Measurements from ENCODE around the gene UPK2.
"Not testable (repeated sequence)": the region's sequence is repeated elsewhere in the genome, so short reads cannot be mapped to it uniquely, and the experiment has no call there.

Gene UPK2

DNA sequence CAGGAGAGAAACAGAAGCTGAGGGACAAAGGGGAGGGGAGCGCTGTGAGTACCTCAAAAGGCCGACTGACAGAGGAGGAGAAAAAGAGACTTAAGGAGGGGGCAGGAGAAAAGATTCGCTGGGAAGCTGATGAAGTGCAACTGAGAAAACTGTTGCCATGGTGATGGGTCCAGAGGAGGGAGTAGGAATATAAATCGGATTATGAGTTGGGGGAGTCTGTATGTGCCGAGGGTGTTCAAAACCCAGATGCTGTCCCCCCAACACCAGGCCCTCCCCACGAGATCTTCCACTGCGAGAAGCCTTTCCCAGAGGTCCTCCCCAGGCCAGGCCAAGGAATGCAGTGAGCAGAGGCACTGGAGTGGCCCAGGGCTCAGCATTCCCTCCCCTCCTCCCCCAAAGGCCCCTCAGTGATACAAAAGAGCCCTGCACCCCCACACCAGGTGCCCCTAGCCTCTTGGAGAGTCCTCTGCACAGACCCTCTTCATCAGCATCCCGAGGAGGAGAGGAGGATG is 16.6 kb upstream of the UPK2 start:
- H3K4me1 Mint-ChIP-seq = peaks cover 24 to 37% of the 10 kb centered on the region in 2 donors
- H3K9me3 Mint-ChIP-seq = no peaks in the 10 kb centered on the region
- DNase-seq = no peak
- no peak for ATAC-seq (replicated peaks)
- no peaks in the 10 kb centered on the region for H3K36me3 Mint-ChIP-seq
- H3K4me3 Mint-ChIP-seq = peak overlapping the region in 1 of 2 donors; percentile 42
- H3K27ac Mint-ChIP-seq = peak overlapping the region; percentile 3
- peaks cover 0 to 6% of the 10 kb centered on the region in 2 donors for H3K27me3 Mint-ChIP-seq

DNA sequence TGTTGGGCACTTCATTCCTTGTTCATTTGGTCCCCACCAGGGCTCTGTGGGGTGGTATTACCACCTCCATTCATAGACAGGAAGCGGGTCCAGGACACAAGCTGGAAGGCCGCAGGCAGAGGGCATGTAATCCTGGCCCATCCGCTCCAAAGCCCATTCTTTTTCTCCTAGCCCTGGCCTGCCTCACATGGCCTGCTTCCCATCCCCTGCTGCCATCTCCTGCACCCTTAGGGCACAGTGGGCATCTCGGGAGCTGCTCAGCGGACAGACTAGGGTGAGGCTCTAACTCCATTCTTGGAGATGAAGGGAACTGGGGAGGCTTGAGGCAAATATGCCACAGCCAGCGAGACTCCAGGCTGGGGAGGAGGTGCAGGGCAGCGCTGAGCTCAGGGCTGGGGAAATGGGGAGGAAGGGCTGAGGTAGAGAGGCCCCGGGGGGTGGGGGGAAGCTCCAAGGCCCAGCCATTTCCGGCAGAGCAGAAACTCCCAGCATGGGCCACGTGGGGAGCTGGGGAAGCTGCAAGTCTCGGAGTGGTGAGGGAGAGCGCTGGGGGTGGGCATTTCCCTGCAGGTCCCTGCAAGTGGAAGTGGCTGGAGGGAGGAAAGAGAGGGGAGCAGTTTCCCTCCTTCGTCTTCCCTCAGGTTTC is 16.0 kb upstream of the UPK2 start:
- H3K4me1 Mint-ChIP-seq = peaks cover 24 to 34% of the 10 kb centered on the region in 2 donors
- H3K27me3 Mint-ChIP-seq = peaks cover 0 to 6% of the 10 kb centered on the region in 2 donors
- H3K36me3 Mint-ChIP-seq = no peaks in the 10 kb centered on the region
- DNase-seq (no peak), ATAC-seq (replicated peaks) (peak; percentile 63 to 76)
- peak overlapping the region in 1 of 2 donors; percentile 32 for H3K4me3 Mint-ChIP-seq
- peak overlapping the region; percentile 51 for H3K27ac Mint-ChIP-seq
- no peaks in the 10 kb centered on the region for H3K9me3 Mint-ChIP-seq

DNA sequence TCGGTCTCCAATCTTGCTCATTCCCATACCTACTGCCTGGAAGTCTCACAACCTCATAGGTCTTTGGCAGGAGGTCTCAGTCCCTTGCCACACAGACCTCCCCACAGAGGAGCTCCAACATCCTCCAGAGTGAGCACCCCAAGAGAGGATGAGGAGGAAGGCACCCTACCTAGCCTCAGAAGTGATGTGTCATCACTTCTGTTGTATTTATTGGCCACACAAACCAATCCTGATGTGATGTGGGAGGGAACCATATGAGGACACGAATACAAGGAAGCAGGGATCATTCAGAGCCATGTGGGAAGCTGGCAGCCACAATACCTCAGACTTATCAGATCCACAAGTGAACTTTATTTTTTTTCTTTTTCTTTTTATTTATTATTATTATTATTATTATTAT is 9.0 kb upstream of the UPK2 start:
- H3K27me3 Mint-ChIP-seq = peaks cover 0 to 6% of the 10 kb centered on the region in 2 donors
- H3K36me3 Mint-ChIP-seq = no peaks in the 10 kb centered on the region
- ATAC-seq (replicated peaks) (no peak), DNase-seq (no peak)
- no peaks in the 10 kb centered on the region for H3K4me1 Mint-ChIP-seq
- H3K27ac Mint-ChIP-seq = no peak overlapping the region
- no peak overlapping the region for H3K4me3 Mint-ChIP-seq
- no peaks in the 10 kb centered on the region for H3K9me3 Mint-ChIP-seq

DNA sequence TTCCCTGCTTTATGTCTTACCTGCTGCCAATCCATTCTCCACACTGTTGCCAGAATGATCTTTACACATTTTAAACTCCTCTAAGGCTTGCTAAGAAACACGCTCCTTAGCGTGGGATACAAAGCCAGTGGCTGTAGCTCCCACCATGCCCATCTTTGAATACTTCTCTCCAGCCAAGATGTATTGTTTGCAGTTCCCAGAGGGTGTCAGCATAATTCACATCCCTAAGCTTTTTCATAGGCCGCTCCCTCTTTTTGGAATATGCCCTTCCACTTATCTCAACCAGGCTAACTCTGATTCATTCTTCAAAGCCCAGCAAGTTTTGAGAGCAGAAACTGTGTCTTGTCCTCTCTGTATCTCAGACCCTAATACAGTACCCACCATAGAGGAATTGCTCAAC is 8.1 kb upstream of the UPK2 start:
- DNase-seq (no peak), ATAC-seq (replicated peaks) (no peak)
- no peaks in the 10 kb centered on the region for H3K9me3 Mint-ChIP-seq
- peaks cover 0 to 6% of the 10 kb centered on the region in 2 donors for H3K27me3 Mint-ChIP-seq
- no peak overlapping the region for H3K4me3 Mint-ChIP-seq
- H3K27ac Mint-ChIP-seq = no peak overlapping the region
- no peaks in the 10 kb centered on the region for H3K4me1 Mint-ChIP-seq
- H3K36me3 Mint-ChIP-seq = no peaks in the 10 kb centered on the region

DNA sequence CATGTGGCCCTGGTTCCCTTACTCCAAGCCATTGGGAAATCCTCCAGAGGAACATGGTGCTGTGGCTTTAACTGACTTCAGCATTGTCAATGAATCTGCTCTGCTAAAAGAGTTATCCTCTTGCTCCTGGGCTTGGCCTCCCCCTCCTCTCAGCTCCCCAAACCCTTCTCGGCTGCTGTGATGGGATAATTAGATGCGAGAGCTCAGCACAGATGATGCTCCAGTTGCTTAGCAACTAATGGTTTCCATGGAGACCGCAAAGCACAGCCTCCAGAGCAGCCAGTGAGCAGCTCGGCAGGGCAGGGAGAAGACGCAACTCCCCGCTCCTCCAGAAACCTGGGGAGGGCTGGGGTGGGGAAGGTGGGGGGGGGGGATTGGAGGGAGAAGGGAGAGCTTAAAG is 2.8 kb upstream of the UPK2 start:
- no peaks in the 10 kb centered on the region for H3K36me3 Mint-ChIP-seq
- DNase-seq (no peak), ATAC-seq (replicated peaks) (no peak)
- peaks cover 21 to 30% of the 10 kb centered on the region in 2 donors for H3K27me3 Mint-ChIP-seq
- H3K9me3 Mint-ChIP-seq = no peaks in the 10 kb centered on the region
- H3K4me1 Mint-ChIP-seq = peaks cover 5 to 10% of the 10 kb centered on the region in 2 donors
- H3K27ac Mint-ChIP-seq = no peak overlapping the region
- no peak overlapping the region for H3K4me3 Mint-ChIP-seq

DNA sequence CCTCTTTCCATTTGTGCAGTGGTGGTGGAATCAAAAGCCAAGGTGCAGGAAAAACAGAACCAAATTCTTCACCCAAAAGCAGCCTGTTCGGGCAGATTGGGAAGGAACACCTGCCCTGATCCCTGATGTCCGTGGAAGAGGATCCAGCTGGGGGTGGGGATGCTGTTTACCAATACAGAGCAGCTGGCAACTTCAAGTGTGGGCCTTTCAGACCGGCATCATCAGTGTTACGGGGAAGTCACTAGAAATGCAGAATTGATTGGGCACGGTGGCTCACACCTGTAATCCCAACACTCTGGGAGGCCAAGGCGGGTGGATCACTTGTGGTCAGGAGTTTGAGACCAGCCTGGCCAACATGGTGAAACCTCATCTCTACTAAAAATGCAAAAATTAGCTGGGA is 2.1 kb upstream of the UPK2 start:
- not testable (repeated sequence) for H3K4me3 Mint-ChIP-seq; H3K36me3 Mint-ChIP-seq; DNase-seq; H3K27ac Mint-ChIP-seq; H3K4me1 Mint-ChIP-seq; ATAC-seq (replicated peaks); H3K9me3 Mint-ChIP-seq
- peaks cover 21 to 30% of the 10 kb centered on the region in 2 donors for H3K27me3 Mint-ChIP-seq

DNA sequence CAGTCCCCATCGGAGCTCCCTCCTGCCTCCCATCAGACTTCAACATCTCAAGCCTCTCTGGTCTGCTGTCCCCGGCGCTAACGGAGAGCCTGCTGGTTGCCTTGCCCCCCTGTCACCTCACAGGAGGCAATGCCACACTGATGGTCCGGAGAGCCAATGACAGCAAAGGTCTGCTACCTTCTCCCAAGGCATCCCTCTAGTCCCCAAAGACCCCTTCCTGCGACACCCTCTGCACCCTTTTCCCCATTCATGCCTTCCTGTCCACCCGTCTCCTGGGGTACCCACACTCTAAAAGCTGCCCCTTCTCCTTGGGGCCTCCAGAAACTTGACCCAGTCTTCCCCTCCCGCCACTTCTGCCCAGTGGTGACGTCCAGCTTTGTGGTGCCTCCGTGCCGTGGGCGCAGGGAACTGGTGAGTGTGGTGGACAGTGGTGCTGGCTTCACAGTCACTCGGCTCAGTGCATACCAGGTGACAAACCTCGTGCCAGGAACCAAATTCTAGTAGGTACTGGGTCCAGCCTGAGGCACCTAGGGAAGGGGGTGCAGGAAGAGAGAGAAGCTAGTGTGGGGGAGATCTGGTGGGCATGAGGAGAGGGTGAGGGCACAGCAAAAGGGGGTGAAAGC is 860 bp downstream of the UPK2 start:
- H3K4me3 Mint-ChIP-seq = no peak overlapping the region
- no peak overlapping the region for H3K27ac Mint-ChIP-seq
- no peak for ATAC-seq (replicated peaks)
- no peak for DNase-seq
- H3K36me3 Mint-ChIP-seq = no peaks in the 10 kb centered on the region
- peaks cover 5 to 10% of the 10 kb centered on the region in 2 donors for H3K4me1 Mint-ChIP-seq
- H3K9me3 Mint-ChIP-seq = no peaks in the 10 kb centered on the region
- peaks cover 21 to 24% of the 10 kb centered on the region in 2 donors for H3K27me3 Mint-ChIP-seq

DNA sequence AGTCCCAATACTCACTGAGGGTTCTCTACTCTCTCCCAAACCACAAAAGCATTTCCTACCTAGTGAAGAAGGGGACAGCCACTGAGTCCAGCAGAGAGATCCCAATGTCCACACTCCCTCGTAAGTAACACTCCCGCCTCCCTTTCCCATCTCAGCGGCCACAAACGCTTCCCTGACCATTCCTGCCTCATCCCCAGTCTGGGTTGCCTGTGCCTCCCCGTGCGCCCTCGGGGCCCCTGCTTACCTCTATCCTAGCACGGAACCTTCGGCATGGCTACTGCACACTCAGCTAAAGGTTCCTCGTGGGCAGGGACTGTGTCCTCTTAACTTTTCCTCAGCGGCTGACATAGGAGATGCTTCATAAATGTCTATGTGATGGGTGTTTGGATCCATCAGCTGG is 1.5 kb downstream of the UPK2 start:
- no peak for ATAC-seq (replicated peaks)
- Mint-ChIP-seq H3K4me1 (peaks cover 5 to 10% of the 10 kb centered on the region in 2 donors), H3K36me3 (no peaks in the 10 kb centered on the region), H3K27ac (no peak overlapping the region), H3K9me3 (no peaks in the 10 kb centered on the region), H3K27me3 (peaks cover 21 to 24% of the 10 kb centered on the region in 2 donors), H3K4me3 (no peak overlapping the region)
- DNase-seq = no peak

DNA sequence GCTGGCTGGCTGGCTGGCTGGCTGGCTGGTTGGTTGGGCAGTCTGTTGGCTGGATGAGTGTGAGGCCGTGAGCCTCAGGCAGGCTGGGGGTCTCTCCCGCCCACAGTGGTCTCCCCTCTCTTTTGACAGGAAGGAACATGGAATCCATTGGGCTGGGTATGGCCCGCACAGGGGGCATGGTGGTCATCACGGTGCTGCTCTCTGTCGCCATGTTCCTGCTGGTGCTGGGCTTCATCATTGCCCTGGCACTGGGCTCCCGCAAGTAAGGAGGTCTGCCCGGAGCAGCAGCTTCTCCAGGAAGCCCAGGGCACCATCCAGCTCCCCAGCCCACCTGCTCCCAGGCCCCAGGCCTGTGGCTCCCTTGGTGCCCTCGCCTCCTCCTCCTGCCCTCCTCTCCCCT is 1.9 kb downstream of the UPK2 start:
- ATAC-seq (replicated peaks) = no peak
- no peaks in the 10 kb centered on the region for H3K36me3 Mint-ChIP-seq
- H3K4me3 Mint-ChIP-seq = no peak overlapping the region
- peaks cover 21 to 24% of the 10 kb centered on the region in 2 donors for H3K27me3 Mint-ChIP-seq
- H3K9me3 Mint-ChIP-seq = no peaks in the 10 kb centered on the region
- H3K27ac Mint-ChIP-seq = no peak overlapping the region
- DNase-seq = no peak
- H3K4me1 Mint-ChIP-seq = peaks cover 5 to 10% of the 10 kb centered on the region in 2 donors

DNA sequence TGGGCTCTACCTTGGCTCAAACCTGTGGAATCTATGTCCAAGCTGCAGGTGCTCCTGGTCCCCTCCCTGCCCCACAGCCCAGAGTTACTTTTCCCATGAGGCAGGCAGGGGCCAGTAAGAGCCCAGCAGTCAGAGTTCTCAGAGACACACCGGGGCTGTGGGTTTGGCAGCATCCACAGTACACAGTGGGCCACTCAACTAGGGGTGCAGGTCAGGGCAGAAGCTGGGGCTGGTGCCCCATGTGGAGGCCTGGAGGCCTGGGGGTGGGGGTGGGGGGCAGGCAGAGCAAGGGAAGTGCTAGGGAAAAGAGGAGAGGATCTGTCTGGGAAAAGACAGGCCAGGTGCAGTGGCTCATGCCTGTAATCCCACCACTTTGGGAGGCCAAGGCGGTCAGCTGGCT is 2.5 kb downstream of the UPK2 start:
- DNase-seq = no peak
- no peaks in the 10 kb centered on the region for H3K36me3 Mint-ChIP-seq
- H3K4me1 Mint-ChIP-seq = peaks cover 5 to 10% of the 10 kb centered on the region in 2 donors
- H3K9me3 Mint-ChIP-seq = no peaks in the 10 kb centered on the region
- H3K4me3 Mint-ChIP-seq = no peak overlapping the region
- H3K27ac Mint-ChIP-seq = no peak overlapping the region
- ATAC-seq (replicated peaks) = no peak
- peaks cover 21 to 23% of the 10 kb centered on the region in 2 donors for H3K27me3 Mint-ChIP-seq

DNA sequence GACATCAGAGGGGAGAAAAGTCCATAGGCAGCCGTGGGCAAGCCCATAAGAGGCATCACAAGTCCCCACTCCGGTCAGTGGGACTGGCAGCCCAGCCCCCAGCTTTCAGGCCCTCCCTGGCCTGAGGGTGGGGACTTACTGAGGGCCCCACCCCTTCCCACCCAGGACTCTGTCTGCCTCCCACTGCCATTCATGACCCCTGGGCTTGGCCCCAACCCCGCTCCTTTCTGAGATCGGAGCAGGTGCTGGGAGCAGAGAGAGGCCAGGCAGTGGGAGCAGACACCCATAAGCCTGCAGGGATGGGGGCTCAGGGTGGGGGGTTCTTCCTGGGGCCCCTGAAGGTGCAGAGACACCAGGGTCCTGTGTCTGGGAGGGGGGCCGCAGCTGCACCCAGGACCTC is 5.1 kb downstream of the UPK2 start:
- H3K4me3 Mint-ChIP-seq = no peak overlapping the region
- H3K9me3 Mint-ChIP-seq = no peaks in the 10 kb centered on the region
- peaks cover 5% of the 10 kb centered on the region in 2 donors for H3K4me1 Mint-ChIP-seq
- no peak overlapping the region for H3K27ac Mint-ChIP-seq
- H3K36me3 Mint-ChIP-seq = no peaks in the 10 kb centered on the region
- H3K27me3 Mint-ChIP-seq = peaks cover 4 to 5% of the 10 kb centered on the region in 2 donors
- no peak for DNase-seq
- ATAC-seq (replicated peaks) = no peak

DNA sequence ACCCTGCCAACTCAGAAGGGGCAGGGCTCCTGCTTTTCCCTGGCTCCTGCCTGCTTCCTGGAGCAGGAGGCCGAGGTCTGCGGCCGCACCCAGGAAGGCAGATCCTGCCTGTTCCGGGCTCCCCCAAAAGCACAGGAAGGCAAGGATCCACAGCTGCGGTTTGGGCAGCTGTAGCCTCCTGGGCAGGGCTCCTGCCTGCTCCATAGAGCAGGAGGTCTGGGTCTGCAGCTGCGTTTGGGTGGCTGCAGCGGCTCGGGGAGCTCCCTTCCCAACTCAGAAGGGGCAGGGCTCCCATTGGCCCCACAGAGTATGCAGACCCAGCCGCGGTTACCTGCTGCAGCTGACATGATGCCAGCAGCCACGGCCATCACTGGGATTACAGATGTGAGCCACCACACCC is 5.5 kb downstream of the UPK2 start:
- no peak for ATAC-seq (replicated peaks)
- peaks cover under 1 to 4% of the 10 kb centered on the region in 2 donors for H3K27me3 Mint-ChIP-seq
- H3K4me1 Mint-ChIP-seq = peaks cover under 1 to 3% of the 10 kb centered on the region in 2 donors
- H3K9me3 Mint-ChIP-seq = no peaks in the 10 kb centered on the region
- DNase-seq = no peak
- no peak overlapping the region for H3K4me3 Mint-ChIP-seq
- no peaks in the 10 kb centered on the region for H3K36me3 Mint-ChIP-seq
- H3K27ac Mint-ChIP-seq = no peak overlapping the region

DNA sequence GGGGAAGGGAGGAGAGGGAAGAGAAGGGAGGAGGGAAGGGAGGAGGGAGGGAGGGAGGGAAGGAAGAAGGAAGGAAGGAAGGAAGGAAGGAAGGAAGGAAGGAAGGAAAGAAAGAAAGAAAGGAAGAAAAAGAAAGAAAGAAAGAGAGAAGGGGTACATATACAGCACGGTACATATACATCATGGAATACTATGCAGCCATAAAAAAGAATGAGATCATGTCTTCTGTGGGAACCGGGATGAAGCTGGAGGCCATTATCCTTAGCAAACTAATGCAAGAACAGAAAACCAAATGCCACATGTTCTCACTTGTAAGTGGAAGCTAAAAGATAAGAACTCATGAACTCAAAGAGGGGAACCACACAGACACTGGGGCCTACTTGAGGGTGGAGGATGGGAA is 13.4 kb downstream of the UPK2 start:
- peaks cover 22% of the 10 kb centered on the region in 2 donors for H3K27me3 Mint-ChIP-seq
- H3K36me3 Mint-ChIP-seq; ATAC-seq (replicated peaks); H3K4me1 Mint-ChIP-seq; H3K4me3 Mint-ChIP-seq; DNase-seq; H3K9me3 Mint-ChIP-seq; H3K27ac Mint-ChIP-seq: not testable (repeated sequence)

DNA sequence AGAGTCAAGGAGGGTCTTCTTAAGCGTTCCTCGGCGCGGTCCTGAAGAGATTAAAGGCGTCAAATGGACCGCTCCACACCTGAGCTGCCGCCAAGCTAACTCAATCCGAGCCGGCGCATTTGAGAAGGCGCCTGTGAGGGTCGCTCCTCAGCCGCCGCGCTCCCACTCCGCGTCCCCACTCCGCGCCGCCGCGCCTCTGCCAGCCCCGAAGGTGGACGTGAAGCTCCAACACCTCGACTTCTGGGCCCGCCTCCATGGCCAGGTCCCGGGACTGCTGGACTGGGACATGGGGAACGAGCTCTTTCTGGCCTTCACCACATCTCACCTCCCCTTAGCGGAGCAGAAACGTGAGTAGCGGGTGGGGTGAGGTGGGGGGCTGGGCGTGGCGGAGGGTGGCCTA is 15.5 kb downstream of the UPK2 start, which contains the start of gene FOXR1:
TSS of gene FOXR1 (plus strand) at position 116 of the 400 bp plus-strand sequence. CDS start at position 287, 171 bp downstream.
- H3K4me3 Mint-ChIP-seq = no peak within 1 kb of the TSS
- peaks cover 28 to 35% of the 10 kb centered on the region in 2 donors for H3K27me3 Mint-ChIP-seq
- DNase-seq = no peak

DNA sequence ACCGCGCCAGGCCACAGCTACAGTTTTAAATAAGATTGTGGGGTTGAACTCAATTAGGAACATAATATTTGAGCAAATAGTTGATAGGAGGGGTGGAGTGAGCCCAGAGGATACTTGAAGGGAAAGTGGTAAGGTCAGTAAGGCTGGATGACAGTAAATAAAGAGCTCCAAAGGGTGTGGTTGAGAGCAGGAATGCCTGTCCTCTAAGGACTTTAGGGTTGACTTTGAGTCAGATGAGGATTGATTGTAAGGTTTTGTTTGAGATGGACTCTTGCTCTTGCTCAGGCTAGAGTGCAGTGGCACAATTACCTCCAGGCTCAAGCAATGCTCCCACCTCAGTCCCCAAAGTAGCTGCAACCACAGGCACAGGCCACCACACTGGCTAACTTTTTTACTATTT is 17.9 kb downstream of the UPK2 start:
- peaks cover 33 to 35% of the 10 kb centered on the region in 2 donors for H3K27me3 Mint-ChIP-seq
- H3K27ac Mint-ChIP-seq = no peak overlapping the region
- no peak overlapping the region for H3K4me3 Mint-ChIP-seq
- DNase-seq (no peak), ATAC-seq (replicated peaks) (no peak)
- H3K4me1 Mint-ChIP-seq = peaks cover 0 to 3% of the 10 kb centered on the region in 2 donors
- peaks cover 0 to 4% of the 10 kb centered on the region in 2 donors for H3K36me3 Mint-ChIP-seq
- peaks cover 0 to 2% of the 10 kb centered on the region in 2 donors for H3K9me3 Mint-ChIP-seq

More for the DNA sequence above, 15.5 kb downstream of the UPK2 start, which contains the start of gene FOXR1:
- peaks cover 0 to 2% of the 10 kb centered on the region in 2 donors for H3K9me3 Mint-ChIP-seq
- H3K36me3 Mint-ChIP-seq = peaks cover 0 to 4% of the 10 kb centered on the region in 2 donors
- no peak for ATAC-seq (replicated peaks)
- H3K27ac Mint-ChIP-seq = no peak within 1 kb of the TSS
- no peaks in the 10 kb centered on the region for H3K4me1 Mint-ChIP-seq
